Keratinocyte (primary cell): ENCODE data around the gene HIRA. TPM values are rescaled to one million over a fixed set of nuclear protein-coding genes. Genes with fewer than 3 reads are reported as not detected.

Source experiments
- DNase-seq: peaks from one replicate; pipeline ENCODE4 v3.0.0-alpha.2; 2011; ENCODE audit warnings: low read depth, missing footprints, low spot score
- FAIRE-seq: peaks from 2 replicates; lab custom pipeline; 2011; peaks lifted over from hg19 to GRCh38; lab: Jason Lieb, UNC
- H2AFZ ChIP-seq: 2 replicates; pipeline ENCODE4 v1.6.0; 2012; ENCODE audit warnings: low read length, control low read depth, inconsistent platforms; ENCODE audit not compliant: control insufficient read depth
- H3K27ac ChIP-seq: 2 replicates; pipeline ENCODE4 v1.5.1; 2011; ENCODE audit warnings: low read length; ENCODE audit not compliant: control insufficient read depth, insufficient read depth
- H3K27me3 ChIP-seq: 3 replicates; pipeline ENCODE4 v1.6.0; 2011; ENCODE audit warnings: low read length; ENCODE audit not compliant: control insufficient read depth, insufficient read depth; ENCODE audit errors: extremely low read depth
- H3K36me3 ChIP-seq, 2 experiments: 2 replicates in 1 of 2; 3 replicates in 1 of 2; pipeline ENCODE4 v1.5.1; 2011; ENCODE audit warnings: low read length in 2 of 2, mild to moderate bottlenecking in 1 of 2; ENCODE audit not compliant: control insufficient read depth in 2 of 2, insufficient read depth in 2 of 2; ENCODE audit errors: extremely low read depth in 1 of 2
- H3K4me1 ChIP-seq: 3 replicates; pipeline ENCODE4 v1.5.1; 2011; ENCODE audit warnings: low read length; ENCODE audit not compliant: control insufficient read depth, insufficient read depth; ENCODE audit errors: extremely low read depth
- H3K4me2 ChIP-seq: 3 replicates; pipeline ENCODE4 v1.6.0; 2011; ENCODE audit warnings: low read depth, low read length; ENCODE audit not compliant: control insufficient read depth, insufficient read depth; ENCODE audit errors: extremely low read depth
- H3K4me3 ChIP-seq, 3 experiments: fragments of 200-600 bp in 1 of 3; sonication (generic) in 1 of 3; 2 replicates in 2 of 3; 3 replicates in 1 of 3; pipeline ENCODE4 v1.5.1; 2011 to 2016; ENCODE audit warnings: low read length in 3 of 3, mild to moderate bottlenecking in 3 of 3, control low read depth in 2 of 3, inconsistent platforms in 1 of 3, low read depth in 1 of 3, mixed read lengths in 1 of 3, mixed run types in 1 of 3, moderate library complexity in 1 of 3; ENCODE audit not compliant: control insufficient read depth in 2 of 3, insufficient read depth in 2 of 3; ENCODE audit errors: extremely low read depth in 1 of 3
- H3K79me2 ChIP-seq: 2 replicates; pipeline ENCODE4 v1.6.0; 2012; ENCODE audit warnings: low read length; ENCODE audit not compliant: control insufficient read depth, insufficient read depth
- H3K9ac ChIP-seq: 3 replicates; pipeline ENCODE4 v1.6.0; 2011; ENCODE audit warnings: low read length; ENCODE audit not compliant: control insufficient read depth, insufficient read depth; ENCODE audit errors: extremely low read depth
- H3K9me1 ChIP-seq: 3 replicates; pipeline ENCODE4 v1.6.0; 2011; ENCODE audit warnings: low read length; ENCODE audit not compliant: control insufficient read depth, insufficient read depth; ENCODE audit errors: extremely low read depth
- H3K9me3 ChIP-seq: 2 replicates; pipeline ENCODE4 v1.5.1; 2012; ENCODE audit warnings: low read depth, low read length; ENCODE audit not compliant: control insufficient read depth
- H4K20me1 ChIP-seq: 3 replicates; pipeline ENCODE4 v1.6.0; 2011; ENCODE audit warnings: low read length; ENCODE audit not compliant: control insufficient read depth, insufficient read depth; ENCODE audit errors: extremely low read depth
- CTCF ChIP-seq, 3 experiments: IDR thresholded peaks in 1 of 3; conservative IDR thresholded peaks in 1 of 3; optimal IDR thresholded peaks in 1 of 3; 2 replicates in 2 of 3; 3 replicates in 1 of 3; pipeline versions ENCODE3 to v1.5.1; 2011; ENCODE audit warnings: low read length in 3 of 3, mild to moderate bottlenecking in 3 of 3, moderate library complexity in 2 of 3, control low read depth in 1 of 3, inconsistent platforms in 1 of 3; ENCODE audit not compliant: insufficient read depth in 2 of 3; ENCODE audit errors: extremely low read depth in 1 of 3
- EZH2 ChIP-seq: IDR thresholded peaks from one replicate; pipeline ENCODE4 v1.6.1; 2012; ENCODE audit warnings: inconsistent platforms, mild to moderate bottlenecking, low read length, moderate library complexity
- dilution Hi-C: fragments of 300-500 bp; cut with MboI; formaldehyde crosslinking; loops from one replicate; pipeline ENCODE4 v1.7.0; 2020; ENCODE audit warnings: low sequenced_read_pairs; ENCODE audit not compliant: extremely low pct_ligation_motif_present
- polyA plus RNA-seq, 5 experiments: library from polyadenylated mRNA; depleted of rRNA in 3 of 5; stranded (reverse) in 3 of 5; stranded (forward) in 1 of 5; unstranded in 1 of 5; fragments of >200 nt; gene quantifications; 1 replicate in 1 of 5; 2 replicates in 3 of 5; 3 replicates in 1 of 5; pipeline versions ENCODE4 v1.2.1 to v1.2.3, GENCODE V29; 2011 to 2012; ENCODE audit warnings: missing spikeins in 2 of 5, low read depth in 1 of 5, low replicate concordance in 1 of 5

HIRA gene
- polyA plus RNA-seq, 1 donor (not counting 4 experiments of a cell fraction or from before 2014, with no cell fraction given) = 16.7 TPM

GRCh38 chr22:19466848-19467752, 35.6 kb upstream of the HIRA start:
- Histone ChIP-seq H3K27ac (no peak overlapping the region), H2AFZ (no peak overlapping the region), H3K79me2 (peaks cover 5% of the 10 kb centered on the region), H3K9me1 (no peaks in the 10 kb centered on the region), H3K9me3 (no peaks in the 10 kb centered on the region), H3K27me3 (no peaks in the 10 kb centered on the region), H3K4me3 (no peak overlapping the region), H3K4me1 (no peaks in the 10 kb centered on the region), H3K4me2 (no peak overlapping the region), H3K9ac (no peak overlapping the region), H4K20me1 (no peaks in the 10 kb centered on the region), H3K36me3 (peaks cover 57 to 58% of the 10 kb centered on the region in 2 experiments)
- DNase-seq (no peak), FAIRE-seq (no peak)
- dilution Hi-C loops = loop anchor here (10.0 kb wide), 1 partner anchor 58 kb away; the partner anchor contains the start of gene CLDN5
- TF ChIP-seq EZH2 (no peak), CTCF (optimal IDR thresholded peaks at IDR 0.05 in 1 of 3, IDR thresholded peaks at IDR 0.05 in 1 of 3, conservative IDR thresholded peaks at IDR 0.05 in 1 of 3; ENCODE audit: extremely low read depth in 1 of 3, insufficient read depth in 2 of 3, low read length in 3 of 3) (no peak)

- Histone ChIP-seq H4K20me1 (no peaks in the 10 kb centered on the region), H3K36me3 (peaks cover 54 to 56% of the 10 kb centered on the region in 2 experiments), H3K4me1 (no peaks in the 10 kb centered on the region), H3K9ac (no peak overlapping the region), H3K4me2 (no peak overlapping the region), H2AFZ (no peak overlapping the region), H3K9me3 (no peaks in the 10 kb centered on the region), H3K4me3 (no peak overlapping the region), H3K27me3 (no peaks in the 10 kb centered on the region), H3K9me1 (no peaks in the 10 kb centered on the region), H3K79me2 (peaks cover 2% of the 10 kb centered on the region), H3K27ac (no peak overlapping the region)
- TF ChIP-seq EZH2 (no peak), CTCF (optimal IDR thresholded peaks at IDR 0.05 in 1 of 3, IDR thresholded peaks at IDR 0.05 in 1 of 3, conservative IDR thresholded peaks at IDR 0.05 in 1 of 3; ENCODE audit: extremely low read depth in 1 of 3, insufficient read depth in 2 of 3, low read length in 3 of 3) (no peak)
- DNase-seq = no peak
- dilution Hi-C loops = loop anchor here (10.0 kb wide), 1 partner anchor 59 kb away; the partner anchor contains the start of gene CLDN5
- no peak for FAIRE-seq
Measured at GRCh38 chr22:19466126-19466716, 34.7 kb upstream of the HIRA start.
